ENCODE measurements around the gene ROPN1L.
A peak's percentile ranks its signal among the peaks of the same experiment; 100 is the strongest.

The ROPN1L gene

DNA sequence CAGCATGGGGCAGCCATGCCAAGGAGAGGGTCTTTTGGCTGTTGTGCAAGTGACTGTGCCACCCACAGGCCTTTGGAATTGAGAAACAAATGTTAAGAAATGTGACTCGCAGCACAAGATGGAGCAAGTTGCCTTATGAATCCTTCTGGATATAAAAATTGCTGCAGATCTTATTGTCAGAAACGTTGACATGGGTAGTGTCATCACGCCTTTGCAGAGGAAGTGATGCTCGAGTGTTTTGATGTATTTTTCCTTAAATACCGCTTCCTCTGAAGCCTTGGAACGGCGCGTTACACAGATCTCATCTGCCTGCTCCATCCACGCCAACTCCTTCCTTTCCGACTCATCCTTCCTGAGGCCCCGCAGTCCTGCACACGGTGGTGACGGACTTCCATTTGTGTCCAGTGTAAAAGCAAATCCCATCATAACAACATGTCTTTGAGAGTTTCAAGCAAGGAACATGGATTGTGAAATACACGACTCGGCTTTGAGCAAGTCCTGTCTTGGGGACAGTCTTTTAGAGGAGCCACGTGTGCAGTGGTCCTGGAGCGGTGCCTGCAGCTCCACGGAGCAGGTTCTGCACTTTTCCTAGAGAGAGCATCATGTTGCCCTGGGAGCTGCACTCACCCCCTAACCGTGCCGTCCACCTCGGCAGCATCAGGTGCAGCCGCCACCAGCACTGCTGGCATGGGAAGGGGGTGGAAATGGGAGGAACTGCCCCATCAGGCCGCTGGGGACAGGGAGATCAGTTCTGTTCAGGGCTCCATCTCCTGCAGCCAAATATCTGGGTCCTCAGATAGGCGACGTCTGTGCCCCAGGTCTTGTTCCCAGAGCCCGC is 15.1 kb downstream of the ROPN1L start:
- Mint-ChIP-seq H3K36me3 (ENCODE audit: insufficient read depth) (peaks cover 2% of the 10 kb centered on the region), H3K27me3 (no peaks in the 10 kb centered on the region), H3K27ac (no peak overlapping the region), H3K4me1 (ENCODE audit: low read depth in 2 of 2) (peaks cover 4 to 5% of the 10 kb centered on the region in 2 donors), H3K4me3 (no peak overlapping the region), H3K9me3 (no peaks in the 10 kb centered on the region)
- ATAC-seq (replicated peaks) (no peak), DNase-seq (no peak)

DNA sequence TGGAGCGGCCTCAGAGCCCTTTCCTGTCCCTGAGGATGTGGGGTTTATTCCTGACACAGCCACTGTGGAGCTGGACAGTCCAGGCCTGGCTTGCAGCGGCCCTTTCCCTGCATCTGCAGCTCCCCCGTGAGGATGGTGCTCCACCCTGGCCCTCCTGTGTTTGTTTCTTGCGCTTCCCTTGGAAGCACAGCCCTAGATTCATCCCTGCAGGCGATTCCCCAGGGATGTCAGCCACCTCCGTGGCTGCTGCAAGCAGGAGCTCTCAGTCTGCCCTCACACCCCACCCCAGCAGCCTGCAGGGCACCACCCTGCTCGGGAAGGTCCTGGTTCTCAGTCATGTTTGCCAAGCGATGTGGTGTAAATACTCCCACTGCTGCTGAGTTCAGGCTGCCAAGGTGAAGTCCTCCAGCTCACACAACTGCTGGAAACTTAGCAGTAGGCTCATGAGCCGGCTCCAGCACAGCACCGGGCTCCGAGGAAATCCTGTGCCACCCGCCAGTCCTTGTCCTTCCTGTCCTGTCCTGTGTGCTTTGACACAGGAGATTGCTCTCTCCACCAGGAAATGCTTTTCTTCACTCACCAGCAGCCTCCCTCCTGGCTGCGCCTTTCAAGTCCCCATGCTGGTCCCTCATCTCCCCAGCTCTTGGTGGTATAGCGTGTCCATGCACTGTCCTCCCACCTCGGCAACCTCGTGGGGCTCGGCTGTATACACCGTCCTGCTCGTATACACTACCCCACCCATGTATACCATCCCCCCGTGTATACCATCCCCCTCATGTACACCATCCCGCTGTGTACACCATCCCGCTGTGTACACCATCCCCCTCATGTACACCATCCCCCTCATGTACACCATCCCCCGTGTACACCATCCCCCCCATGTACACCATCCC is 16.2 kb downstream of the ROPN1L start:
- Mint-ChIP-seq H3K4me3 (no peak overlapping the region), H3K27me3 (no peaks in the 10 kb centered on the region), H3K4me1 (ENCODE audit: low read depth in 2 of 2) (peaks cover 0 to 4% of the 10 kb centered on the region in 2 donors), H3K27ac (peak overlapping the region in 1 of 2 donors; percentile 49), H3K36me3 (ENCODE audit: insufficient read depth) (peaks cover 3% of the 10 kb centered on the region), H3K9me3 (no peaks in the 10 kb centered on the region)
- ATAC-seq (replicated peaks), result no peak
- no peak for DNase-seq

DNA sequence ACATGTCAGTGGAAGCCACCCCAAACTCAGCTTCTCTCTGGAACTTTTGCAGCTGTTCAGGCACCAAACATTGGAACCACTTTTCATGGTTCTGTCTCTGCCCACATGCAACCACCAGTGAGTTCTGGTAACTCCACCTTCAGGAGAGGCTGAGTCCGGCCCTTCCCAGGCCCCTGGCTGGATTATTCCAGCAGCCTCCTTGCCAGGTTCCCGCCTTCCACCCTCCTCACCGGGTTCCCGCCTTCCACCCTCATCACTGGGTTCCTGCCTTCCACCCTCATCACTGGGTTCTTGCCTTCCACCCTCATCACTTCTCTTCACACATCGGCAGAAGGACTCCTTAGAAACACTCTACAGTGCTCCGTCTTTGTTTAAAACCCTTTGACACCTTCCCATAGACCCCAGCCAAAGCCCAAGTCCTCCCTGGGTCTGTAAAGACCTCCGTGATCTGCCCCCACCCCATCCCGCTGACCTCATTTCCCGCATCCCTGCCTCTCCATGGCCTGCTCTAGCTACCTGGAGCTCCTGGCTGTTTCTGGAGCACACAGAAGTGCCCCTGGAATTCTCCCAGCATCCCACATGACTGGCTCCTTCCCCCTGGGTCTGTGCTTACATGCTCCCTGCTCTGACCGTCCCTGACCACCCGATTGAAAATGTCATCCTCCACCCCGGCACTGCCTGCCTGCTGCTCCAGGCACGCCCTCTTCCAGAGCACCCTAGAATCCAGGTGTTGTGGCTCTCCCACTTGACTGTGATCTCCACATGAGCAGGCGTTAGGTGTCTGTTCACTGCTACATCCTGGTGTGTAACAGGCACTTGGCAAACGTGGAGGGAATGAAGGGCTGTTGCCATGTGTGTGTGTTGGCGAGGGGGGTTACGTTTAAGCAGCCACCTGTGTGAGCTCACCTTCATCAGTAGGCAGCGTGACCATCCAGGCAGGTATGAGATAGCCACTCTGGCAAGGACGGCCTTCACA is 17.7 kb downstream of the ROPN1L start:
- Mint-ChIP-seq H3K9me3 (no peaks in the 10 kb centered on the region), H3K4me3 (no peak overlapping the region), H3K27ac (no peak overlapping the region), H3K4me1 (ENCODE audit: low read depth in 2 of 2) (peaks cover 0 to 4% of the 10 kb centered on the region in 2 donors), H3K27me3 (peaks cover 0 to 5% of the 10 kb centered on the region in 2 donors), H3K36me3 (ENCODE audit: insufficient read depth) (peaks cover 3% of the 10 kb centered on the region)
- ATAC-seq (replicated peaks) (no peak), DNase-seq (no peak)

DNA sequence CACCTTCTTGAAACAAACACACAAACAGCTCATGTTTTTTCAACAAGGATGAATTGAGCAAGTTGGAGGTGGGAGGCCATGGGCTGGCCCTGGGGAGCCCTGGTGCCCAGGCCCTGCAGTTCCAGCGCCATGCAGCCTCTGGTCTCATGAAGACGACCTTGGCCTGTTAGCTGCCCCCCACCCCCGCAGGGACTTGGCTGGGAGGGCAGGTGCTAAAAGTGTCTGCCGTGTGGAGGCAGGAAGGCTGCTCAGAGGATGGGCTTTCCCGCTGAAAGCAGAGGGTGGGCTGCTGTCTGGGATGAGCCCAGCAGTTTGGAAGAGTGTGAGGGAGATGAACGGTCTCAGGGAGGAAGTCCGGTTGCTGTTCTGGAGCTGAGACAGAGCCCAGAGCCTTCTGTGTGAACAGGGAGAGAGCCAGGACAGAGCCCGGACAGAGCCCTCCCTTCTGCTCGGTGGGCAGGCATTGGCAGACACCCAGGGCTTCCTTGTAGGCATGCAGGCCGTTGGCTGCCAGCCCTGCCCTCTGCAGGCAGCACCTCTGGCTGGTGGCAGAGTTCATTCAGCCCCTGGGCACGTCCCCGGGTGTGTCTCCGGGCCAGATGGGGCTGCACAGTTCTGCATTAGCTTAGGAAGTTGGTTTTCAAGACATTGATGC is 18.7 kb downstream of the ROPN1L start:
- no peak for ATAC-seq (replicated peaks)
- H3K9me3 Mint-ChIP-seq, result no peaks in the 10 kb centered on the region
- DNase-seq, result no peak
- H3K4me3 Mint-ChIP-seq, result no peak overlapping the region
- H3K36me3 Mint-ChIP-seq (ENCODE audit: insufficient read depth), result peaks cover 3% of the 10 kb centered on the region
- peaks cover 0 to 6% of the 10 kb centered on the region in 2 donors for H3K27me3 Mint-ChIP-seq
- H3K4me1 Mint-ChIP-seq (ENCODE audit: low read depth in 2 of 2), result peaks cover 0 to 4% of the 10 kb centered on the region in 2 donors
- H3K27ac Mint-ChIP-seq, result peak overlapping the region; percentile 46 to 52

DNA sequence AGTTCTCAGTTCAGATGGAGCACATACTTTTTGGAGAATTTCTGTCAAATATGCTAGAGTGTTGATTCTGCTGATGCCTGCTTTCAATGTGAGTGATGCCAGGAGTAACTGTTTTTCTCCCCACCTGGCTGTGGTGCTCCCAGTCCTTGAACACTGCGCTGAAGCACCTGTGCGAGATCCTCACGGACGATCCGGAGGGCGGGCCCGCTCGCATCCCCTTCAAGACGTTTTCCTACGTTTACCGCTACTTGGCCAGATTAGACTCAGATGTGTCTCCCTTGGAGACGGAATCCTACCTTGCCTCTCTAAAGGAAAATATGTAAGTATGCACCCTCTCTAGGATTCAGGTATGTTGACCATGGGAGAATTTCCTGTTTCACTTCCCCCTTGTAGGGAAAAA is 19.4 kb downstream of the ROPN1L start:
- ATAC-seq (replicated peaks) (no peak), DNase-seq (no peak)
- Mint-ChIP-seq H3K27me3 (peaks cover 3 to 6% of the 10 kb centered on the region in 2 donors), H3K27ac (no peak overlapping the region), H3K4me3 (no peak overlapping the region), H3K9me3 (no peaks in the 10 kb centered on the region), H3K4me1 (ENCODE audit: low read depth in 2 of 2) (peaks cover 0 to 4% of the 10 kb centered on the region in 2 donors), H3K36me3 (ENCODE audit: insufficient read depth) (peaks cover 3% of the 10 kb centered on the region)

DNA sequence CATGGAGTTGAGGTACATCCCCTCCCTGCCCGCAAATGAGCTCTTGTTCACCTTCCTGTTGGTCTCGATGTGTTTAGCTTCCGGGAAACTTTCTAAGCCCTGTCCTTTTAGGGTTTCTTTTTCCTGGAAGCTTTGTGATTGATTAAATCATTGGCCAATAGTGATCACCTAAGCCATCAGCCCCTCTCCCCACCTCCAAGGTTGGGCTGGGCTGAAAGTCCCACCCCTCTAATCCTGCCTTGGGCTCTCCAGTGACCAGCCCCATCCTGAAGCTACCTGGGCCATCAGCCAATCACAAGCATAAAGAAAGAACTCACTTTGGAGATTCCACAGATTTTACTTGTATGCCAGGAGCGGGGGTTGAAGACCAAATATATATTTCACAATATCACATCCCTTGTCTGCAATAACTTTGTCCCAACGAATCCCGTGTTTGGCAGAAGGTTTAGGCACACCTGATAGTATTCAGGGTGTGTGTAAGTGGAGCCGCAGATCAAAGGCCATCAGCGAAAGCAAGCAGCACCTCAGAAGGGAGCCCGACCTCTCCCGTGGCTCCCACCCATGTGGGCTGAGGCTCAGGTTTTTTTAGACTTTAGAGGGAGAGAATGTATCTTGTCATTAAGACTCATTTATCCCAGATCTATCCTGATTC is 20.4 kb downstream of the ROPN1L start:
- no peak overlapping the region for H3K27ac Mint-ChIP-seq
- H3K4me1 Mint-ChIP-seq (ENCODE audit: low read depth in 2 of 2), result peaks cover 0 to 4% of the 10 kb centered on the region in 2 donors
- no peak for DNase-seq
- no peak for ATAC-seq (replicated peaks)
- H3K4me3 Mint-ChIP-seq, result no peak overlapping the region
- peaks cover 3% of the 10 kb centered on the region for H3K36me3 Mint-ChIP-seq (ENCODE audit: insufficient read depth)
- H3K9me3 Mint-ChIP-seq, result no peaks in the 10 kb centered on the region
- H3K27me3 Mint-ChIP-seq, result peaks cover 6 to 9% of the 10 kb centered on the region in 2 donors

DNA sequence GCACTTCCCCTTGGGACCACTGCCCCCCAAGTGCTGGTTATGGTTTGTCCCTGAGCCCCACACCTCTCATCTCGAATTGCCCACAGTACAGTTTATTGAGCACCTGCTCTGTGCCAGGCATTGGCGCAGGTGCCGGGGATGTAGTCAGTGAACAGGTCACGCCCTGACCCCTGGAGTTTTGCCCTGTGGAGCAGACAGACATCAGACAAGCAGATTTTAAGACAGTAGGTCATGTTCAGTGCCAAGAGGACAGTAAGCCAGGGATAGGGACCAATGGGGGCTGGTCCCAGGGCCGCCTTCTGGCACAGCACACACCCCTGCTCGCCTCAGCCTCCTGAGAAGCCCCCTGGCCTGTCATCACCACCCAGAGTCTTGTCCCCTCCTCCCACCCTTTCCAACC is 21.9 kb downstream of the ROPN1L start:
- Mint-ChIP-seq H3K4me3 (no peak overlapping the region), H3K36me3 (ENCODE audit: insufficient read depth) (peaks cover 3% of the 10 kb centered on the region), H3K27ac (no peak overlapping the region), H3K27me3 (peaks cover 6 to 9% of the 10 kb centered on the region in 2 donors), H3K9me3 (no peaks in the 10 kb centered on the region), H3K4me1 (ENCODE audit: low read depth in 2 of 2) (peaks cover 0 to 4% of the 10 kb centered on the region in 2 donors)
- ATAC-seq (replicated peaks) (no peak), DNase-seq (no peak)

DNA sequence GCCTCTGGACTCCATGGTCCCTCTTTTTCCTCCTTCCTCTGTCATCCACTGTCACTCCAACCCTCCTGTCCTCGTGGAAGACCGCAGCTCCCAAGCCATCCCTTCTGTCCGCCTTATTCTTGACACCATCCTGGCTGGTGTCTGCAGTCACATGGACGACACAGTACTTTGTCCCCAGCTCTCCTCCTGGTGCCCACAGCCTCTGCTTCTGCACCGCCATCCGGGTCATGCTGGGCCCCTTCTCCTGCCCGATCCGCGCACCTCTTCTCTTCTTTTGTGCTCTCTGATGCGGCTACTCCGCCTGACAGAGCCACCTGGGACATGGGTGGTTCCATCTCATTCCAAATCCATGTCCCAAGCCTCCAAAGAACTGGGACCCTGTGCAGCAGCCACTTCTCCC is 22.5 kb downstream of the ROPN1L start:
- DNase-seq, result no peak
- no peak overlapping the region for H3K4me3 Mint-ChIP-seq
- no peaks in the 10 kb centered on the region for H3K9me3 Mint-ChIP-seq
- peaks cover 6 to 9% of the 10 kb centered on the region in 2 donors for H3K27me3 Mint-ChIP-seq
- H3K36me3 Mint-ChIP-seq (ENCODE audit: insufficient read depth), result peaks cover 3% of the 10 kb centered on the region
- H3K27ac Mint-ChIP-seq, result no peak overlapping the region
- H3K4me1 Mint-ChIP-seq (ENCODE audit: low read depth in 2 of 2), result peaks cover 0 to 4% of the 10 kb centered on the region in 2 donors
- no peak for ATAC-seq (replicated peaks)

DNA sequence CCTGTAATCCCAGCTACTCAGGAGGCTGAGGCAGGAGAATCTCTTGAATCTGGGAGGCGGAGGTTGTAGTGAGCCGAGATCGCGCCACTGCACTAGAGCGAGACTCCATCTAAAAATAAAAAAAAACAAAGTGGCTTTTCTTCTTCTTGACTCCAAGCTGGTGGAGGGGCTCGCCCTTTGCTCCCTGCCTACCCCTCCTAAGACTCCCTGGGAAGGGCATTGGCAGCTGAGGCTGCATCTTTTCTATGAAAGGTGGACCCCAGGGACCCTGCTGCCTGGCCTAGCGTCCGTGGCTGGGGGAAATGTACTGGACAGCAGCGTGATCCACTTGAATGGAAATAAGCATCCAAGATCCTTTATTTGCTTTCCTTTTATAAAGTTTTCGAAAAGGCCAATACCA is 24.0 kb downstream of the ROPN1L start:
- Mint-ChIP-seq H3K36me3 (ENCODE audit: insufficient read depth) (peaks cover 3% of the 10 kb centered on the region), H3K9me3 (no peaks in the 10 kb centered on the region), H3K4me3 (no peak overlapping the region), H3K4me1 (ENCODE audit: low read depth in 2 of 2) (no peaks in the 10 kb centered on the region), H3K27me3 (peaks cover 6 to 9% of the 10 kb centered on the region in 2 donors), H3K27ac (no peak overlapping the region)
- no peak for DNase-seq
- ATAC-seq (replicated peaks), result no peak

DNA sequence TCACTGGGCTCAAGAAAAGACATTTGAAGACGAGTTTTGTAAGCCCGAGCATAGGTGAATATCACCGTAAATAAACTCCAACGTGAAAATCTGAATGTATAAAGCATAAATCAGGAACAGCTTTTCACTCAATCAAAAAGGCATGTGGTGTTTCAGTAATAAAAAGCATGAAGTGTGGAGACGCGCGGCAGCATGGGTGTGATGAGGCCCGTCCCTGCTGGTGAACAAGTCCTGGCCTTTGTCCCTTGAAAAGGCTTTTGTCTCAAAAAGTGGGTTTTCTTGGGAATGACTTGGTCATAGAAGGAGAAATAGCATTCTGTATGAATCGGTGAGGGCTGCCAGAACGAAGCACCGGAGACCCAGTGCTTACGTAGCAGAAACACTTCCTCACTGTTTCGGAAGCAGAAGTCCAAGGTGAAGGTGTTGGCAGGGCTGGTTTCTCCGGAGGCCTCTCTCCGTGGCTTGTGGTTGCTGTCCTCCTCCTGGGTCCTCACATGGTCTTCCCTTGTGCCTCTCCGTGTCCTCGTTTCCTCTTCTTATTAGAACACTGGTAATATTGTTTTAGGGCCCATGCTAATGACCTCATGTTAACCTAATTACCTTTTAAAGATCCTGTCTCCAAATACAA is 24.9 kb downstream of the ROPN1L start:
- no peak overlapping the region for H3K27ac Mint-ChIP-seq
- H3K4me3 Mint-ChIP-seq, result no peak overlapping the region
- H3K4me1 Mint-ChIP-seq (ENCODE audit: low read depth in 2 of 2), result no peaks in the 10 kb centered on the region
- H3K9me3 Mint-ChIP-seq, result no peaks in the 10 kb centered on the region
- H3K27me3 Mint-ChIP-seq, result peaks cover 6 to 16% of the 10 kb centered on the region in 2 donors
- DNase-seq (no peak), ATAC-seq (replicated peaks) (no peak)
- H3K36me3 Mint-ChIP-seq (ENCODE audit: insufficient read depth), result peaks cover 3% of the 10 kb centered on the region

DNA sequence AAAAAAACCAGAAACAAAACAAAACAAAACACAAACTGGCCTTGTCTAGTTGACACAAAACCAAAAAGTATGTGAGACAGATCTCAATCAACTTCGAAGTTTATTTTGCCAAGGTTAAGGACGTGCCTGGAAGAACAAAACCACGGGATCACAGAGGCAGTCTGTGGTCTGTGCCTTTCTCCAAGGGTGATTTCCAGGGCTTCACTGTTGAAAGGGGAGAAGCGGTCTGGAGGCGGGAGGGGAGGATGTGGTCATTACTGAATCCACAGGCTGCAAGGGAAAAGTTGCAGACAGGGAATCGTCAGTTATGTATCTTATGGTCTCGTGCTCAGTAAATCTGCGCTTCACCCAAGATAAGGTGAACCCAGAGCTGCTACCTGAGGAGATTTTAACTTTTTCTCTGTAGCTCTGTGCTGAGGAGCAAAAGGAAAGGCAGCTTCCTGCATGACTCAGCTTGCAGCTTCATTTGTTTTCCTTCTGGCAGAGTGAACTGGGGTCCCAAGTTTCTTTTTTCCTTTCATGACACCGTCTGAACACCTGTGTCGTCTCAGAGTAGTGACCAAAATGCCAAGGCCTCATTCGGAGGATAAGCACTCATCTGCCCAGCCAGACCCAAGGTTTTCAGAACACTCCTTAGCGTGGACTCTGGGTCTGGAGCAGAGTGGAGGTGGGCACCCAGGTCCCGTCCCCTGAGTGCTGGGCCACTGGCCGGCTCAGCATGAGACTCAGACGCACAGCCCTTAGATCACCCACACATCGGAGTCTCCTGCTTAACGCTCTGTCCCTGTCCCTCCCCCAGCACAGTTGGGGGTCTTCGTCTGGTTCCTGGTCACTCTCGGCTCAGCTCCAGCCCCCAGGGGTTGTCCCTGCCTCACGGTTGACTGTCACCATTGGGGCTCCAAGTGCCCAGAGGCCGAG is 25.9 kb downstream of the ROPN1L start:
- Mint-ChIP-seq H3K4me1 (ENCODE audit: low read depth in 2 of 2) (no peaks in the 10 kb centered on the region), H3K9me3 (no peaks in the 10 kb centered on the region), H3K4me3 (no peak overlapping the region), H3K27me3 (peaks cover 6 to 25% of the 10 kb centered on the region in 2 donors), H3K27ac (no peak overlapping the region), H3K36me3 (ENCODE audit: insufficient read depth) (no peaks in the 10 kb centered on the region)
- ATAC-seq (replicated peaks) (no peak), DNase-seq (no peak)
